Activated CD4-positive, alpha-beta T cell treated with anti-CD3 and anti-CD28 coated beads, Interleukin-2, amount 10 ng/mL, durations not matched to agents 24 days and 14 days (primary cell): ENCODE results near the gene NMNAT2. TPM values are rescaled to one million over a fixed set of nuclear protein-coding genes. Genes with fewer than 3 reads are reported as not detected.

Experiments used
- DNase-seq: peaks from one replicate; pipeline ENCODE4 v3.0.0; 2022
- H3K27ac Mint-ChIP-seq: one replicate; pipeline ENCODE4 v1.8.0; 2022; ENCODE audit warnings: mild to moderate bottlenecking, mixed read lengths
- H3K27me3 Mint-ChIP-seq: one replicate; pipeline ENCODE4 v1.8.0; 2022; ENCODE audit warnings: mixed read lengths
- H3K36me3 Mint-ChIP-seq: one replicate; pipeline ENCODE4 v1.8.0; 2022; ENCODE audit warnings: low read depth, mild to moderate bottlenecking, mixed read lengths
- H3K4me1 Mint-ChIP-seq: one replicate; pipeline ENCODE4 v1.8.0; 2021; ENCODE audit warnings: mixed read lengths
- H3K4me3 Mint-ChIP-seq: one replicate; pipeline ENCODE4 v1.8.0; 2022; ENCODE audit warnings: mild to moderate bottlenecking, moderate library complexity, mixed read lengths
- H3K9me3 Mint-ChIP-seq: one replicate; pipeline ENCODE4 v1.8.0; 2021; ENCODE audit warnings: mixed read lengths
- intact Hi-C: fragments of 100-400 bp; cut with micrococcal nuclease; formaldehyde crosslinking; loops from one replicate; pipeline ENCODE4 v1.15.1; 2023
- total RNA-seq: library from RNA; stranded (reverse); gene quantifications from 2 replicates; pipeline ENCODE4 v1.2.3, GENCODE V29; 2022

The NMNAT2 gene
- total RNA-seq, 1 donor from 2014 or later, result not detected

DNA sequence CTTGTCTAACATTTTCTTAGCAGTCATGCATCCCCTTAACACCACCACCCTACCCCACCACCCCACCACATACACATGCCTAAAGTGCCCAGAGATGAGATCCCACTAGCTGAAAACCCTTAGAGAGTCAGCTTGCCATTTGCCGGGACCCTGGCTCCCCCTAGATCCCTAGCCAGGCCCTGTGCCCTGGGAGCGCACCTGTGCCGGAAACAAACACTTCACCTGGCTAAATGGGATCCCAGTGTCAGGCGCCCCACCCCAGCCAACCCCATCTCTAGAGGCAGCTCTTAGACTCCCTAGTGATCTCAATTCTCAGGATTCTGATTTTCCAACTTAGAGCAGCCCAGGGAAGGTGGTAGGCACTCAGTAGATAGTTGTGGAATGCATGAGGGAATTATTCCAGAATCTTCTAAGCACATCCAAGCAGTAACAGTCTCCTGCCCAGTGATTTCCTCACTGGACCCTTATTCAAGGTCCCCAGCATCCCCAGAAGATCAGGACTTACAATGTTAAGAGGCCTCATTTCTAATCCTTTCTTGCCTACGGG, 126.9 kb downstream of the NMNAT2 start:
- H3K4me1 Mint-ChIP-seq, result no peaks in the 10 kb centered on the region
- no peaks in the 10 kb centered on the region for H3K27me3 Mint-ChIP-seq
- no peak overlapping the region for H3K27ac Mint-ChIP-seq
- H3K4me3 Mint-ChIP-seq, result no peak overlapping the region
- intact Hi-C loops, result no loop called here
- no peaks in the 10 kb centered on the region for H3K9me3 Mint-ChIP-seq
- no peak for DNase-seq
- no peaks in the 10 kb centered on the region for H3K36me3 Mint-ChIP-seq

DNA sequence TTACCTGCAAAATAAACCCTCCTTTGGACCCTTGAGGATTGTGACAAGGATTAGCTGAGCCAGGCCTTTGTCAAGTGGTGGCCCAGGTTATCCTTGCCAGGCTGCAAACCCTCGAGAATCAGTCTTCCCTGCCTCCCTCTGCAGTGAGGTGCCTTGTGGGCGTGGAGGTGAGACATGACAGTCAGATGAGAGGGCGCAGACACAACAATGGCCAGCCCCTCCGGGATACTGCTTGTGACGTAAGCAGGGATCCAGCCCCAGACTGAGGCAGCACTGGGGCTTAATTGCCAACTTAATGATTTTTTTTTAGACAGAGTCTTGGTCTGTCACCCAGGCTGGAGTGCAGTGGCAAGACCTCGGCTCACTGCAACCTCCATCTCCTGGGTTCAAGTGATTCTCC, 127.6 kb downstream of the NMNAT2 start:
- intact Hi-C loops, result no loop called here
- H3K4me3 Mint-ChIP-seq, result no peak overlapping the region
- no peak overlapping the region for H3K27ac Mint-ChIP-seq
- no peaks in the 10 kb centered on the region for H3K4me1 Mint-ChIP-seq
- no peak for DNase-seq
- H3K36me3 Mint-ChIP-seq, result no peaks in the 10 kb centered on the region
- no peaks in the 10 kb centered on the region for H3K9me3 Mint-ChIP-seq
- no peaks in the 10 kb centered on the region for H3K27me3 Mint-ChIP-seq

DNA sequence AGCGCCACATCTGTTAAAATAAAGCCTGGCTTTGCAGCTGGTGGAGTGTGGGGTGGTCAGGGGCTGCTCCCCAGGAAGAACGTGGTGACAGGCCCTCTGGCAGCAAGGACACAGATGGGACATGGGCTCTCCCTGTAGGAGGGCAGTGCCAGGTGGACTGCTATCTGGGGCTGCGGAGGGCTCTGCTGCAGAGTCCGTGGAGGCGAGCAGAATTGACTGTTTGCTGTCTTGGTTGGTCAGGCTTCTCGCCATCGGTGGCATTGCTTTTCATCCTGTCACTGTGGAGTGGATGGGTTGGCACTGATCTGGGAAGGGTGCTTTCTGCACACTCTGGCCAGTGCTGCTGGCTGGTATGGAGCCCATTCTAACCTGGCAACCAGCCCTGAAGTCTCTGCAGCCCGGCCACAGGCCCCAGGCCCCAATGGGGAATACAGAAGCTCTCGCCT, 129.1 kb downstream of the NMNAT2 start:
- peaks cover 3% of the 10 kb centered on the region for H3K27me3 Mint-ChIP-seq
- H3K36me3 Mint-ChIP-seq, result no peaks in the 10 kb centered on the region
- H3K9me3 Mint-ChIP-seq, result no peaks in the 10 kb centered on the region
- H3K27ac Mint-ChIP-seq, result no peak overlapping the region
- H3K4me3 Mint-ChIP-seq, result no peak overlapping the region
- intact Hi-C loops, result loop anchor here (10.0 kb wide), 2 partner anchors 396 to 626 kb away; no protein-coding TSS in a partner anchor
- H3K4me1 Mint-ChIP-seq, result no peaks in the 10 kb centered on the region
- no peak for DNase-seq

DNA sequence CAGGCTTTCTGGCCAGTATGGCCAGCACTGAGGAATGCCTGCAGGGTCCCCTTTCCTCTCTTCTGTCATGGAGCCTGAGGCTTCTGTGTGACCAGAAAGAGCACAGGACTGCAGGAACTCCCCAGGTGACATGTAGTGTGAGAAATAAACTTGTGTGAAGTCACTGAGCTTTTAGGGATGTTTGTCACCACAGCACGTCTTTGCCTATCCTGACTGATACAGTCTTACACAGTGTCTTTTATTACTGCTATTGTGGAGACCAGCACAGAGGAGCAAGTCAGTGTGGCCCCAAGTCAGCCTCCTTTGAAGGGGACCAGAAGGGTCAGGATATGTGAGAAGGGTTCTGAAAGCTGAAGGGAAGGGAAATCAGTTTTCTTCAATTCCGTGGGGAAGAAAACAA, 129.6 kb downstream of the NMNAT2 start:
- Mint-ChIP-seq H3K36me3 (no peaks in the 10 kb centered on the region), H3K9me3 (no peaks in the 10 kb centered on the region), H3K4me1 (no peaks in the 10 kb centered on the region), H3K27ac (no peak overlapping the region), H3K27me3 (peaks cover 3% of the 10 kb centered on the region), H3K4me3 (no peak overlapping the region)
- intact Hi-C loops, result loop anchor here (10.0 kb wide), 2 partner anchors 396 to 626 kb away; no protein-coding TSS in a partner anchor
- no peak for DNase-seq

DNA sequence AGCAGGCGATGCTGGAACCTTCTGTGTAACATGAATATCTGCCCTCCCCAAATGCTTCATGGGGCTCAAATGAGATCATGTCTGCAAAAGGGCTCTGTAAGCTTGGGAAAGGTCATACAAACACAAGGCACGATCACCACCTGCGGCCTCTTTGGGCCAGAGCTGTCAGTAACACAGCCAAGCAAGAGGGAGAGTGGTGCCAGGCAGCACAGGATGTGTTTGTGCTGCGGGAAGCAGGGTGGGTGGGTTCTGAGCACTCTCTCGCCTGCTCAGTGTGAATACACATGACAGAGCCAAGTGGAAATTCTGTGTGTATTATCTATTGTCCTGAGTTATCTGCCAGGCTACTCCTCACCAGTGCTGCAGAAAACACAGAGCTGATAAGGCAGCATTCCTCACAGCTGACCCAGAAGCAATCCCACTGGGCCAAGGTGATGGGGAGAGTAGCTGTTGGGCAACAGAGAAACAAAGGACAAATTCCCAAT, 130.9 kb downstream of the NMNAT2 start:
- Mint-ChIP-seq H3K9me3 (no peaks in the 10 kb centered on the region), H3K36me3 (no peaks in the 10 kb centered on the region), H3K27ac (no peak overlapping the region), H3K27me3 (peaks cover 3% of the 10 kb centered on the region), H3K4me1 (no peaks in the 10 kb centered on the region), H3K4me3 (no peak overlapping the region)
- DNase-seq, result no peak
- intact Hi-C loops, result loop anchor here (10.0 kb wide), 2 partner anchors 398 to 628 kb away; no protein-coding TSS in a partner anchor

DNA sequence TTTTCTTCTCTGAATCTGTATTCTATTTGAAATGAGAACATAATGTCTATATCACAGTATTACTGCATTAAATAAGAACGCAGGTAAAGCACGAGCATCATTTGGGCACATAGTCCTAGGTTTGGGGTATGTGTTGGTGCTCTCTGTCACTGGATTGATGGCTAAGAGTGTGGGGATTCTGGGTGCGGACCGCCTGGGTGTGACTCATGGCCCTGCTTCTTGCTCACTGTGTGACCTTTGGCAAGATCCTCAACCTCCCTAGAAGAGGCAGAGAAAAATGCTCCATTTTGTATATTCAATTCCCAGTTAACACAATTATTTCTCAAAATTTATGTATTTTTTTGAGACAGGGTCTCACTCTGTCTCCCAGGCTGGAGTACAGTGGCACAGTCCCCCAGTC, 132.4 kb downstream of the NMNAT2 start:
- Mint-ChIP-seq H3K36me3 (no peaks in the 10 kb centered on the region), H3K27ac (no peak overlapping the region), H3K9me3 (no peaks in the 10 kb centered on the region), H3K4me3 (no peak overlapping the region), H3K4me1 (no peaks in the 10 kb centered on the region), H3K27me3 (peaks cover 3% of the 10 kb centered on the region)
- intact Hi-C loops, result loop anchor here (10.0 kb wide), 2 partner anchors 399 to 629 kb away; no protein-coding TSS in a partner anchor
- DNase-seq, result no peak

DNA sequence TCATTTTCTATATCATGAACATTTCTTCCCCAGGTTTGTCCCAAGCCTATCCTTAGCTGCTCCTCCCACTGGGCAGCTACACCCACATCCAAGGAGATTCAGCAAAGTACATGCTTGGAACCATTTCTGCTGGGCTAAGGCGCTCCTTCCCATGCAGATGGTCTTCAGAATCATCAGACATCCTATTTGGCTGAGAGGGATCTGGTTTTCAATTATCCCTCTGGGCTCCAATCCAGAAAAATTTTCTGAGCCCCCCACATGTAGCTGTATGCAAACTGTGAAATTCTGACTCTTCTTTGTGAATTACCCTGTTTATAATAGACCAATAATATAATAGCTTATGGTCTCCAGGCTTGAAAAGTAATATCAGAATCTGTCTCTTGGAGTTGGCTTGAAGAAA, 132.9 kb downstream of the NMNAT2 start:
- no peak for DNase-seq
- no peaks in the 10 kb centered on the region for H3K9me3 Mint-ChIP-seq
- H3K4me1 Mint-ChIP-seq, result no peaks in the 10 kb centered on the region
- no peaks in the 10 kb centered on the region for H3K36me3 Mint-ChIP-seq
- no peak overlapping the region for H3K27ac Mint-ChIP-seq
- intact Hi-C loops, result loop anchor here (10.0 kb wide), 2 partner anchors 400 to 630 kb away; no protein-coding TSS in a partner anchor
- peaks cover 3% of the 10 kb centered on the region for H3K27me3 Mint-ChIP-seq
- H3K4me3 Mint-ChIP-seq, result no peak overlapping the region

DNA sequence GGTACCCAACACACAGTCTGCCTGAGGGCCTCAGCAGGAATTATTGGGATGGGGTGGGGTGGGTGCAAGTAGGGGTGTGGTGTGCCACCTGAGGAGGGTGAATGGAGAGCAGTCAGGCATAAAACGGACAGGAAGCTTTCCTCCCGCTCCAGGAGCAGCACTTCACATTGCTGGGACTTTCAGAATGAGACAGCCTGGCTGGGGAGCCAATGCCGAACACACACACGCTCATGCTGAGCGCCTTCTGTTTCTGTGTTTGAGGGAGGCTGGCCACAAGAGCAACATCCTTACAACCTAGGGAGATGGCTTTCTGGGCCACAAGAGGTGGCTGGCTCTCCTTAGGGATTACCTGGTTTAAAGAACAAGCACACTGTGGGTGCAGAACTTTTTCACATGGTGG, 134.1 kb downstream of the NMNAT2 start:
- peaks cover 3% of the 10 kb centered on the region for H3K27me3 Mint-ChIP-seq
- peaks cover 4% of the 10 kb centered on the region for H3K4me1 Mint-ChIP-seq
- H3K9me3 Mint-ChIP-seq, result no peaks in the 10 kb centered on the region
- H3K4me3 Mint-ChIP-seq, result no peak overlapping the region
- H3K36me3 Mint-ChIP-seq, result no peaks in the 10 kb centered on the region
- intact Hi-C loops, result loop anchor here (10.0 kb wide), 2 partner anchors 401 to 631 kb away; no protein-coding TSS in a partner anchor
- no peak for DNase-seq
- H3K27ac Mint-ChIP-seq, result no peak overlapping the region

DNA sequence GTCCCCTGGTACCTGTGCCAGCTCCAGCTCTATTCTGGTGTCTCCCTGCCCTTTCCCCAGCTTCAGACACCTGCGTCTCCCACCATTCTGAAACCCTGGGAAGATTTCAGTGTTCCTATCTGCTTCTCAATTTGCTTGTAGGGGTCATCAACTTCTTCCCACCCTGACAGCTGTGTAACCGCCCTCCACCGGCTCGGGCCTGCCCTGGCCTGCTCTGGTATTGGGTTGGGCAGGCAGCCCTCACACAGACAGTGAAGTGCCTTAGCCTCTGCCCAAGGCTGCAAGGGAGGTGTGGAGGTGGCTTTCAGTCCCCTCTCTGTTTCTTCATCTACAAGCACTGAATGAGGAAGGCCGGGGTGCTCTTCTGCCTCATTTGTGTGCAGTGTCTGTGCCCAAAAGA, 134.9 kb downstream of the NMNAT2 start:
- Mint-ChIP-seq H3K4me1 (peaks cover 6% of the 10 kb centered on the region), H3K27ac (no peak overlapping the region), H3K9me3 (no peaks in the 10 kb centered on the region), H3K4me3 (no peak overlapping the region), H3K36me3 (no peaks in the 10 kb centered on the region), H3K27me3 (peaks cover 3% of the 10 kb centered on the region)
- DNase-seq, result no peak
- intact Hi-C loops, result loop anchor here (10.0 kb wide), 2 partner anchors 402 to 632 kb away; no protein-coding TSS in a partner anchor

DNA sequence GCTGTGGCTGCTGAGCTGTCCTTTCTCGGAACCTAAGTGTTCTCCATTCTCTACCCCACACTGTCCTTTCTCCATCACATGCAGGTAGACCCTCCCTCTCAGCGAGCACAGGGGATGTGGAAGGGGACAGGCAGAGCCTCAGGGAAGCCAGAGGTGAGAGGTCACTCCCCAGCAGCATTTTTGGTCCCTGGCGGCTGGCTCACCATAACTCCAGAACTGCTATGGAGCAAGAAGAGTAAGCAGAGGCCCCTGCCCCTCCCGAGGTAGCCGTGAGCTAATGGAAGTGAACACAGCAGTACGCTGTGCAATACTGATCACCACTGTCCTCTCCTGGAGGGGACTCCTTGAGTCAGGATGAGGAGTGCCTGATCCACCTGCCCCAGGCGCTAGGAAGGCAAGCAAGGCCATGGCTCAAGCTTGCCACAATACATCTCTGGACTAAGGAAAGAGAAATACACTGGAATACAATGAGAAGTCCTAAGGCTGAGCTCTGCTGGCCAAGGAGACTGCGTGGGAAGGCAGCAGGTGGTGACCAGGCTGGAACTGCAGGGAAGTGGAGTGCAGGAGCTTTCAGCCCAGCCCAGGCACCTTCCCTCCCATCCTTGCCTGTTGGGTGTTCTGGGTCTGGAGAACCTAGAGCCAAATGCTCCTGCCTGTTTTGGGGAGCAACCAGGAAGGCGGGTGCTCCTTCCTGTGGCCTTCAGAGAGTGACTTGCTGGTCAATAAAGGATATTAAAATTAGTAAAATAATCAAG, 135.9 kb downstream of the NMNAT2 start:
- Mint-ChIP-seq H3K9me3 (no peaks in the 10 kb centered on the region), H3K36me3 (no peaks in the 10 kb centered on the region), H3K4me1 (peaks cover 6% of the 10 kb centered on the region), H3K27me3 (peaks cover 3% of the 10 kb centered on the region), H3K27ac (no peak overlapping the region), H3K4me3 (no peak overlapping the region)
- DNase-seq, result no peak
- intact Hi-C loops, result loop anchor here (10.0 kb wide), 2 partner anchors 403 to 633 kb away; no protein-coding TSS in a partner anchor

DNA sequence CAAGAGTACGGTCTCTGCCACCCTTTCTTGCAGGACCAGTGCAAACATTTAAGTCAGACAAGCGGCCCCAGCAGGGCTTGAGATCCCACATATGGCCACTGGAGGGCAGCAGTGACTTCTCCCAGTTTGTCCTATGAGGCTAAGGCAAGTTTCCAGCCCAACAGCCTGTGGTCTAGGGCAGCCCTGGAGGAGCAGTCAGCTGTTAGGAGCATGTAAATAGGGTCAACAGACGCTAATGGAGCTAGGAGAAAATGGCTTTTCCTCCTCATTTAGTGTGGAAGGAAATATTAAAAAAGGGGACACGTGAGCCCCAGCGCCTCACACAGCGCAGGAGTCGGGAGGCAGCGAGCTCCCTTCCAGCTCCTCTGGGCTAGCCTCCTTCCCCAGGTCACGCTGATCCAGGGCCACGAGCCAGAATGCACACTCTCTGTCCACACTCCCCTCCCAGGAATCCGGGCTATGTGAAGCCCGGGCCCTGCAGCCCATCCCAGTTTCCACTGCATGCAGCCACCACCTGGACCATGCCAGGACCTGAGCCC, 136.6 kb downstream of the NMNAT2 start:
- Mint-ChIP-seq H3K27ac (no peak overlapping the region), H3K9me3 (no peaks in the 10 kb centered on the region), H3K36me3 (no peaks in the 10 kb centered on the region), H3K27me3 (peaks cover 3% of the 10 kb centered on the region), H3K4me1 (peaks cover 6% of the 10 kb centered on the region), H3K4me3 (no peak overlapping the region)
- intact Hi-C loops, result loop anchor here (1.0 to 10.0 kb wide), 4 partner anchors 261 to 633 kb away; no protein-coding TSS in a partner anchor
- peak; percentile 91 for DNase-seq

DNA sequence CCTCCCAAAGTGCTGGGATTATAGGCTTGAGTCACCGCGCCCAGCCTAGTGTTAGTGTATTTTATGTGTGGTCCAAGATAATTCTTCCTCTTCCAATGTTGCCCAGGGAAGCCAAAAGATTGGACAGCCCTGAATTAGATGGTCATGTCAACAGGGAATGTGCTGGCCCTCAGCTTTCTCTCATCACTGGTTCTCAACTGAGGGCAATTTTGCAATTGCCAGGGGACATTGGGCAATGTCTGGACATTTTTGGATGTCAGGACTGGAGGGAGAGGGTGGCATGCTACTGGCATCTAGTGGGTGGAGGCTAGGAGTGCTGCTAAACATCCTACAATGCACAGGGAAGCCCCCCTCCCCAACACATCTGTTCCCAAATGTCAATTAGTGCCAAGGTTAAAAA, 137.1 kb downstream of the NMNAT2 start:
- H3K4me3 Mint-ChIP-seq, result no peak overlapping the region
- no peak overlapping the region for H3K27ac Mint-ChIP-seq
- H3K36me3 Mint-ChIP-seq, result no peaks in the 10 kb centered on the region
- no peaks in the 10 kb centered on the region for H3K9me3 Mint-ChIP-seq
- peaks cover 3% of the 10 kb centered on the region for H3K27me3 Mint-ChIP-seq
- H3K4me1 Mint-ChIP-seq, result peaks cover 6% of the 10 kb centered on the region
- intact Hi-C loops, result loop anchor here (1.0 to 10.0 kb wide), 4 partner anchors 262 to 634 kb away; no protein-coding TSS in a partner anchor
- DNase-seq, result no peak

DNA sequence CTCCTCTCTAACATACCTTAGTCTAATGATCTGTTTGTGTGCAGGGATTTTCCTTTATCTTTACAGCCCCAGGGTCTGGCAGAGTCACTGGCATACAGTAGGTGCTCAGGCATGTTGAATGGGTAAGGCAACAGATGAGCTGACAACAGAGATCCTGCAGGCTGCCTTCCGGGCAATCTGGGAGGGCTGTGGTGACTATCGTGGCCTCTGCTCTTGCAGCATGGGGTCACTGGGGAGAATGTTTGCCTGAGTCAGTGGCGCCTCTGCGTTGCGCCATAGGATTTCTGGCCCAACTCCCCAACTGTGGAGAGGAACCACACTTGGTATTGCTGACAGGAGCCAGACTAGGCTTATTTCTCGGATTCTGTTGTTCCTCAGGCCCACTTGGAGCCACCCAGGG, 138.3 kb downstream of the NMNAT2 start:
- intact Hi-C loops, result loop anchor here (2.0 to 10.0 kb wide), 3 partner anchors 263 to 635 kb away; no protein-coding TSS in a partner anchor
- no peak overlapping the region for H3K4me3 Mint-ChIP-seq
- H3K36me3 Mint-ChIP-seq, result no peaks in the 10 kb centered on the region
- DNase-seq, result no peak
- H3K27me3 Mint-ChIP-seq, result peaks cover 2% of the 10 kb centered on the region
- peaks cover 6% of the 10 kb centered on the region for H3K4me1 Mint-ChIP-seq
- H3K27ac Mint-ChIP-seq, result no peak overlapping the region
- no peaks in the 10 kb centered on the region for H3K9me3 Mint-ChIP-seq
